Hepatocyte (in vitro differentiated cells): ENCODE results near the gene PARD3B. TPM values are rescaled to one million over a fixed set of nuclear protein-coding genes. Genes with fewer than 3 reads are reported as not detected.

Source experiments
- DNase-seq: peaks from one replicate; pipeline ENCODE4 v3.0.0-alpha.2; 2016; ENCODE audit warnings: low spot score
- H2AFZ ChIP-seq: fragments of 200-600 bp; sonication (generic); 2 replicates; pipeline ENCODE4 v1.6.0; 2016; ENCODE audit warnings: antibody characterized with exemption, mild to moderate bottlenecking
- H3K27ac ChIP-seq: fragments of 200-600 bp; sonication (generic); 2 replicates; pipeline ENCODE4 v1.5.1; 2016; ENCODE audit warnings: mild to moderate bottlenecking
- H3K27me3 ChIP-seq: fragments of 200-600 bp; sonication (generic); 2 replicates; pipeline ENCODE4 v1.6.1; 2016
- H3K36me3 ChIP-seq: fragments of 200-600 bp; sonication (generic); replicated peaks from 2 replicates; pipeline ENCODE4 v1.5.1; 2016; ENCODE audit warnings: low read depth; ENCODE audit not compliant: insufficient read depth
- H3K4me1 ChIP-seq: fragments of 200-600 bp; sonication (generic); 2 replicates; pipeline ENCODE4 v1.5.1; 2016; ENCODE audit warnings: mild to moderate bottlenecking, moderate library complexity; ENCODE audit not compliant: insufficient read depth
- H3K4me2 ChIP-seq: fragments of 200-600 bp; sonication (generic); 2 replicates; pipeline ENCODE4 v1.6.0; 2016
- H3K4me3 ChIP-seq: fragments of 200-600 bp; sonication (generic); 2 replicates; pipeline ENCODE4 v1.5.1; 2016; ENCODE audit warnings: mild to moderate bottlenecking
- H3K79me2 ChIP-seq: fragments of 200-600 bp; sonication (generic); 2 replicates; pipeline ENCODE4 v1.6.0; 2017; ENCODE audit warnings: mild to moderate bottlenecking
- H3K9me2 ChIP-seq: fragments of 200-600 bp; sonication (generic); replicated peaks from 2 replicates; pipeline ENCODE4 v1.6.0; 2017; ENCODE audit warnings: mild to moderate bottlenecking; ENCODE audit not compliant: insufficient read depth
- H3K9me3 ChIP-seq: fragments of 200-600 bp; sonication (generic); 2 replicates; pipeline ENCODE4 v1.5.1; 2016; ENCODE audit warnings: low read depth, mild to moderate bottlenecking
- H4K20me1 ChIP-seq: fragments of 200-600 bp; sonication (generic); 2 replicates; pipeline ENCODE4 v1.6.0; 2016; ENCODE audit warnings: mild to moderate bottlenecking; ENCODE audit not compliant: insufficient read depth, poor library complexity, severe bottlenecking
- EZH2 ChIP-seq: fragments of 200-600 bp; sonication (generic); IDR thresholded peaks from 2 replicates; pipeline ENCODE4 v1.6.1; 2016; ENCODE audit warnings: antibody characterized with exemption, mild to moderate bottlenecking, borderline replicate concordance
- EZH2phosphoT487 ChIP-seq: fragments of 200-600 bp; sonication (generic); IDR thresholded peaks from one replicate; pipeline ENCODE4 v1.6.1; 2018; ENCODE audit warnings: antibody characterized with exemption, mild to moderate bottlenecking, low read depth, moderate library complexity; ENCODE audit not compliant: unreplicated experiment, severe bottlenecking
- WGBS: methylation state at CpG from one replicate; pipeline ENCODE4 v1.1.6; 2016; ENCODE audit warnings: low lambda C conversion rate; ENCODE audit errors: missing lambda C conversion rate; 5-methylcytosine and 5-hydroxymethylcytosine counted together
- polyA plus RNA-seq: library from polyadenylated mRNA; unstranded; fragments of >200 nt; fragmentation: Nextera tagmentation; extraction: Ambion mirVana; gene quantifications from 2 replicates; pipeline ENCODE4 v1.2.1, GENCODE V29; 2016
- total RNA-seq: library from RNA; depleted of rRNA; stranded (reverse); fragments of >200 nt; gene quantifications from 2 replicates; pipeline ENCODE4 v1.2.3, GENCODE V29; 2014
- TF ChIP-seq, protein P1 (sequence below): fragments of 200-600 bp; sonication (generic); IDR thresholded peaks from 2 replicates; pipeline ENCODE4 v1.5.1; 2016; ENCODE audit warnings: antibody characterized with exemption, mild to moderate bottlenecking; ENCODE audit not compliant: poor library complexity

PARD3B gene
- total and polyA plus RNA-seq, 2 experiments from 2014 or later = 11.5 to 21.7 TPM

DNA sequence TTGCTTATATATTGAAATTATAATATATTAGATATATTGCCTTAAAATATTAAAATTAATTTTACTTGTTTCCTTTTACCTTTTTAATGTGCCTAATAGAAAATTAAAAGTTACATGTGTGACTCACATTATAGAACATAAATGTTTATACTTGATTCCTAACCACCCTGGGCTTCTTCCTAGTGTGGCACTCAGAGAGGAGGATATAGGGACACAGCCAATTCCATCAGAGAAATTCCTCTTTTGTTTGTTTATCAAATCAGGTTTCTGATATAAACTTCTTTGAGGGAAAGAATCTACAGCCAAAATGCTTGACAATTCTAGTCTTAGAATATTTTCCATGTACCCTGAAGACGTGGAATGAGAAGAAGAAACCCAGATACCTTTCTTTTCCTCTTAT, 788.1 kb downstream of the PARD3B start:
- no peaks in the 10 kb centered on the region for H3K36me3 ChIP-seq
- no peak overlapping the region for H2AFZ ChIP-seq
- H3K27me3 ChIP-seq = no peaks in the 10 kb centered on the region
- no peak overlapping the region for H3K4me2 ChIP-seq
- no peaks in the 10 kb centered on the region for H4K20me1 ChIP-seq
- H3K4me3 ChIP-seq = no peak overlapping the region
- H3K79me2 ChIP-seq = no peaks in the 10 kb centered on the region
- H3K9me2 ChIP-seq = no peaks in the 10 kb centered on the region
- WGBS = 53% methylated on average over 1 of the region's 1 CpG
- no peaks in the 10 kb centered on the region for H3K4me1 ChIP-seq
- no peak for DNase-seq
- H3K9me3 ChIP-seq = no peaks in the 10 kb centered on the region
- TF ChIP-seq, protein P1, sequence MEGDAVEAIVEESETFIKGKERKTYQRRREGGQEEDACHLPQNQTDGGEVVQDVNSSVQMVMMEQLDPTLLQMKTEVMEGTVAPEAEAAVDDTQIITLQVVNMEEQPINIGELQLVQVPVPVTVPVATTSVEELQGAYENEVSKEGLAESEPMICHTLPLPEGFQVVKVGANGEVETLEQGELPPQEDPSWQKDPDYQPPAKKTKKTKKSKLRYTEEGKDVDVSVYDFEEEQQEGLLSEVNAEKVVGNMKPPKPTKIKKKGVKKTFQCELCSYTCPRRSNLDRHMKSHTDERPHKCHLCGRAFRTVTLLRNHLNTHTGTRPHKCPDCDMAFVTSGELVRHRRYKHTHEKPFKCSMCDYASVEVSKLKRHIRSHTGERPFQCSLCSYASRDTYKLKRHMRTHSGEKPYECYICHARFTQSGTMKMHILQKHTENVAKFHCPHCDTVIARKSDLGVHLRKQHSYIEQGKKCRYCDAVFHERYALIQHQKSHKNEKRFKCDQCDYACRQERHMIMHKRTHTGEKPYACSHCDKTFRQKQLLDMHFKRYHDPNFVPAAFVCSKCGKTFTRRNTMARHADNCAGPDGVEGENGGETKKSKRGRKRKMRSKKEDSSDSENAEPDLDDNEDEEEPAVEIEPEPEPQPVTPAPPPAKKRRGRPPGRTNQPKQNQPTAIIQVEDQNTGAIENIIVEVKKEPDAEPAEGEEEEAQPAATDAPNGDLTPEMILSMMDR = no peak
- TF ChIP-seq EZH2phosphoT487 (no peak), EZH2 (no peak)
- no peak overlapping the region for H3K27ac ChIP-seq

DNA sequence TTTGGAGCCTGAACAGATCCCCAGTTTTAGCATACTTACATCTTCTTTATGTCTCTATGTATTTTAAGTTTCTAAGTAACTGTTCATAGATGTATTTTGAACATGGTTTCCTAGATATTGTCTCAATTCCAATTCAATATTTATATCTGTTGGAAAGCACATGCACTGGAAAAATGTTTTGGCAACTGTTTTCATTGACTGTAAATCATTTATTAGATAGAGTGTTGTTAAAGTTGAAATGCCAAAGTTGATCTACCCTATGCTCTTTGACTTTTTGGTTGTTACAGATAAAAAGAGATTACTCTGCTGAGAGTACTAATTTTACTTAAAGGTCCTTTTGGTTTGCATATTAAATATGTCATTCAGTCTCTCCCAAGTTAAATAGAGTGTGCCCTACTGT, 792.0 kb downstream of the PARD3B start:
- H3K9me2 ChIP-seq = no peaks in the 10 kb centered on the region
- H4K20me1 ChIP-seq = no peaks in the 10 kb centered on the region
- TF ChIP-seq, protein P1 = no peak
- no peak overlapping the region for H3K4me2 ChIP-seq
- no peak overlapping the region for H3K27ac ChIP-seq
- no peak overlapping the region for H3K4me3 ChIP-seq
- no peak overlapping the region for H2AFZ ChIP-seq
- no peaks in the 10 kb centered on the region for H3K4me1 ChIP-seq
- H3K79me2 ChIP-seq = no peaks in the 10 kb centered on the region
- H3K27me3 ChIP-seq = no peaks in the 10 kb centered on the region
- no peak for DNase-seq
- no peaks in the 10 kb centered on the region for H3K36me3 ChIP-seq
- no peaks in the 10 kb centered on the region for H3K9me3 ChIP-seq

DNA sequence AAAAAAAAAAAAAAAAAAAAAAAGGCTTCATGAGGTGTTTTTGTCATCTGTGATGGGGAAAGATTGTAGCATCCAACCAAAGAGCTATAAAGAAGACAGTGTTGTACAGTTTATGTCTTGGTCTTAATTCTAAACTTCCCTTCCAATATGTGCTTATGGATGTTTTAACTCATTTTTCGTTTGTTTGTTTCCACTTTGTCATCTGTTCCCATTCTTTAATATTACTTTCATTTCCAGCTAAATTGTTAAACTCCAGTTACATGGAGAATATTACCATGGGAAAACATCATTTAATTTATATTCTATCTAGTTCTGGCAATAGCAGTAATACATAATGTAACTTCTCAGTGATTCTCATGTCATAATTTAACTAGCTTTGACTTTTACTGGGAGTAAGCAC, 792.9 kb downstream of the PARD3B start:
- no peak for DNase-seq
- Histone ChIP-seq H3K36me3 (no peaks in the 10 kb centered on the region), H3K27me3 (no peaks in the 10 kb centered on the region), H3K4me2 (no peak overlapping the region), H3K79me2 (no peaks in the 10 kb centered on the region), H3K27ac (no peak overlapping the region), H3K4me1 (no peaks in the 10 kb centered on the region), H4K20me1 (no peaks in the 10 kb centered on the region), H3K4me3 (no peak overlapping the region), H3K9me3 (no peaks in the 10 kb centered on the region), H2AFZ (no peak overlapping the region), H3K9me2 (no peaks in the 10 kb centered on the region)
- 97% methylated on average over 1 of the region's 1 CpG for WGBS
- TF ChIP-seq, protein P1 = no peak
- TF ChIP-seq EZH2phosphoT487 = no peak
- TF ChIP-seq EZH2 = no peak

DNA sequence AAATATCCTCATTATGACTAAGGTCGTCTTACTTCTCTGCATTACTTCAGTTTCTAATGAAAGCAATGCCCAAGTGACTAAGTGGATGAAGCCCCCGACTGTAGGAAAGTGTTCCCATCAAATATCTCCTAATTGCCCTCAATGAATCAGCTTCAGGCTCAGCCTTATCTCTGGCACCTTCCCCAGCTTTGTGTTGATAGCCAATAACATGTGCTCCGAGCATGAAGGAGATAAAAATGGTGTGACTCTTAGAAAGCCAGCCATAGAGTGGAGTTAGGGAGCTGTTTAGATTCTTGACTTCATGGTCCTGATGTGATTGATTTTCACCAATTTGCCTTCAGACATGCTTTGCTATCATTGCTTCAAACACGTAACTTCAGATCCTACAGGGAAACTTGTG, 797.8 kb downstream of the PARD3B start:
- no peak for DNase-seq
- no peak overlapping the region for H2AFZ ChIP-seq
- H3K36me3 ChIP-seq = no peaks in the 10 kb centered on the region
- H3K27ac ChIP-seq = no peak overlapping the region
- WGBS = 55% methylated on average over 4 of the region's 4 CpGs
- TF ChIP-seq EZH2 (no peak), EZH2phosphoT487 (no peak)
- TF ChIP-seq, protein P1 = no peak
- H3K9me3 ChIP-seq = no peaks in the 10 kb centered on the region
- H3K27me3 ChIP-seq = no peaks in the 10 kb centered on the region
- H3K4me3 ChIP-seq = no peak overlapping the region
- no peak overlapping the region for H3K4me2 ChIP-seq
- H3K79me2 ChIP-seq = no peaks in the 10 kb centered on the region
- H3K9me2 ChIP-seq = no peaks in the 10 kb centered on the region
- H3K4me1 ChIP-seq = no peaks in the 10 kb centered on the region
- no peaks in the 10 kb centered on the region for H4K20me1 ChIP-seq
